SH-SY5Y (cell line): ENCODE measurements around the gene SLC2A4.

Source experiments
- GATA2 ChIP-seq: IDR thresholded peaks from 2 replicates; pipeline ENCODE4 v1.6.1; 2011; ENCODE audit warnings: mild to moderate bottlenecking, low read depth, low read length
- GATA3 ChIP-seq: IDR thresholded peaks from 2 replicates; pipeline ENCODE4 v1.6.1; 2011; ENCODE audit warnings: low read depth, mild to moderate bottlenecking, low read length, moderate library complexity

DNA sequence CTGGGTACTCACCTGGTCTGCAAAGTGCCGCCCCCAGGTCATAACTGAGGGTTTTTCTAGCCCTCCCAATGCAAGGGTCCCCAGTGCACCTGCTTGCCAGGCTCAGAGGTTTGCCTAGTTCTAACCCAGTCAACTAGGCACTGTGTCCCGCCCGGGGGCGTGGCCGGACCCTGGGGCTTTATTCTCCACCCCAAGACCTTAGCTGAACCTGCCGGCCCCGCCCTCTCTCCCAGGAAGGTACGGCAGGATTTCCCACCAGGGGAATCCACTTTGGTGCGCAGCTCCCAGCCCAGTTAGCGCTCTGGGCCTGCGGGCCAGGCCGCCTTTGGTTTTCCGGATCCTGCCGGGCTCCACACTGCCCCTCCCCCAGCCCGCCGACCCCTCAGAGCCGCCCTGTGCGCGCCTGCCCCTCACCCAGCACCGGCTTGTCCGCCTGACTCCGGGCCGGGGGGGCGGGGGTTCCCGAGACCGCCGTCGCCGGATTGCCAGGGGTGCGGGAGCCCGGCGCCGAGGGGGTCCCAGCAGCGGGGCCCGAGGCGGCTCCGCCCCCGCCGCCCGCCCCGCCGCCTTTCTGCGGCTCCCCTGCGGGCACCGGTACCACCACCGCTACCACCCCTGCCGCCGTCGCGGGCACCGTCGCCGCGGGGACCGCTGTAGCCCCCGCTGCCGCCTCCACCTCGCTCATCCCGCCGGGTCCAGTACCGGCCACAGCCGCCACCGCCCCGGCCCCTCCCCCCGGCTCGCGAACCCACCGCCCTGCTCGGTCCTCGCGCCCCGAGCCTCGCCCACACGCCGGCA lies 12.5 kb downstream of the SLC2A4 start:
- no peak for TF ChIP-seq GATA2
- no peak for TF ChIP-seq GATA3
